ENCODE data around the gene SP2. TPM values are rescaled to one million over a fixed set of nuclear protein-coding genes. Genes with fewer than 3 reads are reported as not detected.
A peak's percentile ranks its signal among the peaks of the same experiment; 100 is the strongest.

Gene SP2
- total and polyA plus RNA-seq, 10 donors = 4.5 to 22.6 (median 15.1) TPM

DNA sequence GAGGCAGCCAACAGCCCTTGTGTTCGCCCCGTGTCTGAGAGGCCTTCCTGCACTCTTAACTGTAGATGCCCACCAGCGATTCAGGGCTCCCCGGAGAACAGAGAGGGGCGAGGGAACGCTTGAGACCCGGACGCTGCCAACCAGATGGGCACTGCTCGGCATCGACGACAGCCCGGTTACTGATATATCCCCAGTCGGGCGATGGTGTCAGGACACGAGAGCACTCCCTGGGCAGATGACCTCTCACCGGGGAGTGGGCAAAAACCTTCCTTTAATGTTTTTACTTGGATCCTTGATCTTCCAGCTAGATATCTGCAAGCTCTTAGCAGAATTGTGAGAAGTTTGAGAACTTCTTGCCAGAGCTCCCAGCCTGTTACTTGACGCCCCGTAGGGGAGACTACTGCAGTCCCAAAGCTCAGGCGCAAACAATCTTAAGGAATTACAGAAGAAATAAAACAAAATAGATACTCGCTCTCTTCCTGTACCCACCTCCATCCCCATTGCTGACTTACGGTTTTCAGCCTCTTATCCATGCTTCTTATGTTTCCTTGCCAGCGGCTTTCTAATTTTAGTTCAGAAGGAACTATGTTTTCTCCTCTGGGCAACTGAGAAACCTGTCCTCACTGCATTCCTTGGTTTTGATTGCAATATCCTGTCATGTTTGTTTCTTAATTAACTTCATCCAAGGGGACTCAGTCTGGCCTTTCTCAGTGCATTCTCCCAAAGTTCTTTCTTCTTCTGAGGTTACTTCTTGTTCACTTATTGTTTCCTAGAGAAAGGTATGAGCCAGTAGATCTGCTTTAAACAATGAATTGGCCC is 845 bp downstream of the SP2 start:
- 2 to 4% (median 3%) methylated on average over 14 to 22 of the region's 22 CpGs for WGBS, 5 donors
- no peak for DNase-seq
- TF ChIP-seq POLR2A (IDR thresholded peaks at IDR 0.05) = no peak
- TF ChIP-seq, protein P1, sequence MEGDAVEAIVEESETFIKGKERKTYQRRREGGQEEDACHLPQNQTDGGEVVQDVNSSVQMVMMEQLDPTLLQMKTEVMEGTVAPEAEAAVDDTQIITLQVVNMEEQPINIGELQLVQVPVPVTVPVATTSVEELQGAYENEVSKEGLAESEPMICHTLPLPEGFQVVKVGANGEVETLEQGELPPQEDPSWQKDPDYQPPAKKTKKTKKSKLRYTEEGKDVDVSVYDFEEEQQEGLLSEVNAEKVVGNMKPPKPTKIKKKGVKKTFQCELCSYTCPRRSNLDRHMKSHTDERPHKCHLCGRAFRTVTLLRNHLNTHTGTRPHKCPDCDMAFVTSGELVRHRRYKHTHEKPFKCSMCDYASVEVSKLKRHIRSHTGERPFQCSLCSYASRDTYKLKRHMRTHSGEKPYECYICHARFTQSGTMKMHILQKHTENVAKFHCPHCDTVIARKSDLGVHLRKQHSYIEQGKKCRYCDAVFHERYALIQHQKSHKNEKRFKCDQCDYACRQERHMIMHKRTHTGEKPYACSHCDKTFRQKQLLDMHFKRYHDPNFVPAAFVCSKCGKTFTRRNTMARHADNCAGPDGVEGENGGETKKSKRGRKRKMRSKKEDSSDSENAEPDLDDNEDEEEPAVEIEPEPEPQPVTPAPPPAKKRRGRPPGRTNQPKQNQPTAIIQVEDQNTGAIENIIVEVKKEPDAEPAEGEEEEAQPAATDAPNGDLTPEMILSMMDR (IDR thresholded peaks at IDR 0.05 in 8 of 11, conservative IDR thresholded peaks at IDR 0.05 in 3 of 11) = no peak
- TF ChIP-seq POLR2AphosphoS5 (IDR thresholded peaks at IDR 0.05) = no peak
- intact Hi-C loops (cut with DNase I; ENCODE audit: low total_unique reads) = loop anchor here (2.0 kb wide), 1 partner anchor 44 kb away; the partner anchor contains the start of gene PNPO
- H3K36me3 ChIP-seq = peaks cover 0 to 41% (median 4%) of the 10 kb centered on the region in 6 donors
- peak overlapping the region; percentile 96 to 100 (median 99) for H3K27ac ChIP-seq
- no peaks in the 10 kb centered on the region for H3K9me3 ChIP-seq
- peak overlapping the region; percentile 51 to 83 (median 66) for H3K4me3 ChIP-seq
- no peaks in the 10 kb centered on the region for H3K27me3 ChIP-seq (replicated peaks in 1 of 7)
- H3K4me1 ChIP-seq = peaks cover 10 to 77% (median 43%) of the 10 kb centered on the region in 6 donors

DNA sequence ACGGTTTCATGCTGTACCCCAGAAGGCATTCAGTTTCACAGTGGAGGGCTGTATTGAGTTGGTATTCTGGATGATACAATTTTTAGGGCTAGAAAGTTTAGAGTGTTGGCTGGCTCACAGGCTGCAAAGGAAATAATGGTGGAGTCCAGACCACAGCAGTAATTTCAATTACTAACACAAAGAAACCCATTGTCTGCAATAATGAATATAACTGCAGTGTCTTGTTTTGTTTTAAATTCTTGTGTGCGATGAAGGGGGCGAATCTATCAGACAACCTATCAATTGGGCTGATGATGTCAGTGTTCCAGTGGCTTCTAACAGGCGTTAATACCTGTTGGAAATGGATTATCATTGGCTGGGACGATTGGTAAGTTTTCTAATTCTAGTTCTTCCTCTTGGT is 1.5 kb downstream of the SP2 start:
- peaks cover 0 to 42% (median 4%) of the 10 kb centered on the region in 6 donors for H3K36me3 ChIP-seq
- TF ChIP-seq, protein P1 (IDR thresholded peaks at IDR 0.05 in 8 of 11, conservative IDR thresholded peaks at IDR 0.05 in 3 of 11) = no peak
- no peak for TF ChIP-seq POLR2A (IDR thresholded peaks at IDR 0.05)
- no peak for TF ChIP-seq POLR2AphosphoS5 (IDR thresholded peaks at IDR 0.05)
- H3K9me3 ChIP-seq = no peaks in the 10 kb centered on the region
- H3K4me1 ChIP-seq = peaks cover 10 to 83% (median 43%) of the 10 kb centered on the region in 6 donors
- DNase-seq = no peak
- peak overlapping the region in 4 of 8 donors; percentile 51 to 83 (median 72) for H3K4me3 ChIP-seq
- intact Hi-C loops (cut with DNase I; ENCODE audit: low total_unique reads) = loop anchor here (2.0 kb wide), 1 partner anchor 43 kb away; the partner anchor contains the start of gene PNPO
- no peaks in the 10 kb centered on the region for H3K27me3 ChIP-seq (replicated peaks in 1 of 7)
- peak overlapping the region in 4 of 8 donors; percentile 98 to 100 (median 99) for H3K27ac ChIP-seq
- 79 to 90% (median 84%) methylated on average over 5 of the region's 5 CpGs for WGBS, 5 donors

DNA sequence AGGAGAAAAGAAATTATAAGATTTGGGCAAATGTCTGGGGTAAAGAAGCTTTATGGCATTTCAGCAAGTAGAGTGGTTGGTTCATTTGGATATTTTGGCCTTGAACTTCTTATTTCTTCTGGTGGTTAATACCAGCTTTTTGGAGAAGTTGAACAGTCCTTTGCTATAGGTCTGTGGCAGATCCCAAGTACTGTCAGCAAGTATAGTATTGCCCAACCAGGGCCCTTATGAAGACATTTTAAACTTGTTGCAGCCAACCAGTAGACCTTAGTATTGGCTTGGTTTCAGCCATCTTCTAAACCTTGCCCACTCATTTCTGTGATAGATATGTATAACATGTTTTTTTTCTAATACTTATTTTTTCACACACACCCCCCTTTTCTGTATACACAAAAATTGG is 2.2 kb downstream of the SP2 start:
- no peak for DNase-seq
- H3K4me1 ChIP-seq = peaks cover 10 to 84% (median 43%) of the 10 kb centered on the region in 6 donors
- no peak overlapping the region for H3K4me3 ChIP-seq
- H3K27ac ChIP-seq = peak overlapping the region in 3 of 8 donors; percentile 3 to 98 (median 43)
- H3K9me3 ChIP-seq = no peaks in the 10 kb centered on the region
- H3K27me3 ChIP-seq (replicated peaks in 1 of 7) = no peaks in the 10 kb centered on the region
- intact Hi-C loops (cut with DNase I; ENCODE audit: low total_unique reads) = no loop called here
- TF ChIP-seq POLR2AphosphoS5 (IDR thresholded peaks at IDR 0.05) (no peak), POLR2A (IDR thresholded peaks at IDR 0.05) (no peak)
- TF ChIP-seq, protein P1 (IDR thresholded peaks at IDR 0.05 in 8 of 11, conservative IDR thresholded peaks at IDR 0.05 in 3 of 11) = no peak
- H3K36me3 ChIP-seq = peaks cover 0 to 44% (median 4%) of the 10 kb centered on the region in 6 donors

DNA sequence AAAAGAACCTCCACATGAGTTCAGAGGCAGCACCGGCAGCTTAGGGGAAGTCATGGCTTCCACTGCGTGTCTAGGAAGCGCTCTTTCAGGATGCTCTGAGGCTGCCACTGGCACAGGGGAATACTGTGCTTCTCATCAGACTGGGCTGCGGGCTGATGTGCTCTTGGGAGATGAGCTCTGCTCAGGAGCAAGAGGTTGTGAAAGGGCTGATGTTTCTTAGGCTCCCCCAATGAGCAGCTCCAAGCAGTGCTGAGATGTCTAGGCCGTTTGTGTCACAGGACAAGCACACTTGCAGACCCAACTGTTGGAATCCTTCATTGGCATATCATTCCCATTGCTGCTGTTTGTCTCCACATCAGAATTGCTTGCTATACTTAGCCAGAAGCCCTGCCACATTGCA is 3.6 kb downstream of the SP2 start:
- H3K27ac ChIP-seq = no peak overlapping the region
- peaks cover 0 to 56% (median 6%) of the 10 kb centered on the region in 6 donors for H3K36me3 ChIP-seq
- TF ChIP-seq POLR2A (IDR thresholded peaks at IDR 0.05) (no peak), POLR2AphosphoS5 (IDR thresholded peaks at IDR 0.05) (no peak)
- TF ChIP-seq, protein P1 (IDR thresholded peaks at IDR 0.05 in 8 of 11, conservative IDR thresholded peaks at IDR 0.05 in 3 of 11) = no peak
- intact Hi-C loops (cut with DNase I; ENCODE audit: low total_unique reads) = no loop called here
- no peak overlapping the region for H3K4me3 ChIP-seq
- no peaks in the 10 kb centered on the region for H3K27me3 ChIP-seq (replicated peaks in 1 of 7)
- H3K4me1 ChIP-seq = peaks cover 10 to 75% (median 37%) of the 10 kb centered on the region in 6 donors
- DNase-seq = no peak
- WGBS, 5 donors = 84 to 91% (median 91%) methylated on average over 4 to 5 of the region's 5 CpGs
- H3K9me3 ChIP-seq = no peaks in the 10 kb centered on the region

All from spleen (tissue), 11 donors.